GM06990 (cell line): ENCODE data around the gene FBH1.

Experiments
- DNase-seq: peaks from one replicate; pipeline ENCODE4 v3.0.0-alpha.2; 2011; ENCODE audit not compliant: insufficient read length; ENCODE audit errors: extremely low read depth
- H3K27me3 ChIP-seq: replicated peaks from 2 replicates; pipeline ENCODE4 v1.6.0; 2011; ENCODE audit warnings: low read length; ENCODE audit not compliant: control insufficient read depth, insufficient read depth
- H3K36me3 ChIP-seq: 2 replicates; pipeline ENCODE4 v1.5.1; 2011; ENCODE audit warnings: low read length; ENCODE audit not compliant: control insufficient read depth, insufficient read depth
- H3K4me3 ChIP-seq: replicated peaks from 2 replicates; pipeline ENCODE4 v1.5.1; 2011; ENCODE audit warnings: low read depth, mild to moderate bottlenecking, control low read depth, low read length
- TF ChIP-seq, protein P1 (sequence below): IDR thresholded peaks from 2 replicates; pipeline ENCODE4 v1.5.1; 2011; ENCODE audit warnings: low read length, control low read depth, mild to moderate bottlenecking, inconsistent platforms; ENCODE audit not compliant: insufficient read depth, poor library complexity, severe bottlenecking

The FBH1 gene

DNA sequence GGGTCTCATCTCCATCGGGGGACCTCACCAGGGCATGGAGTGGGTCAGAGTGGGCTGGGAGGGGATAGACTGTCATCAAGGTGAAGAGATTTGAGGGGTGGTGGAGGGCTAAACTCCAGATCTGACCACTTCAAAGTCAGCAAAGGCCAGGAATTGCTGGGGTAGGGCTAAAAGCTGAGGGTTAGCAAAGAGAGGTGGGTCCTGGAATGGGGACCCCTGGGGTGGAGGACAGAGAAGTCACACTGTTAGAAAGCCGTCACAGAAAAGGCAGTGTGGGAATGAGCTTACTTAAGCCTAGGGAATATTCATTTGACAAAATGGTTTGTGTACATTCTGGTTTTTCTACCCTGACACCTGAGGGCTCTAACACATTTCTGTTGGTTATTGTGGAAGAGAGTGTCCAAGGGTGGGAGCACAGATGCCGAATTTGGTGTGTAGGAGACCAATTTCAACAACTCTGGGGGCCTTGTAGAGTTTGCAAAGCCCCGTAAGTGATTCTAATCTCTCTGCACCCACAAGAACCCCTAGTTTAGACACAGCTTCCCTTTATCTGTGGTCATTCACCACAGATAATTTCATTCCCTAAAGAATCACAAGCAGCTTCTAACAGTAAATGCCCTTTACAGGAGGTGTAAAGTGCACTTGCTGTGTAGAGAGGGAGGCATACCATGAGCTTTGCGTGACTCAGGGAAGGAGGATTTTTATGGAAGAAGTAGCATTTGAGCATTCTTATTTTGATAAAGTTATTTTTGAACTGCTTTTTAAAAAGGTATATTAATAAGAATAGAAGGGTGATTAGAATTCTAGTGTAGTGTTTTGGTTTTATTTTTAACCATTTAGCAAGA lies 6.4 kb downstream of the FBH1 start:
- Histone ChIP-seq H3K4me3 (no peak overlapping the region; the same call in 1 of the 2 replicates), H3K36me3 (peaks cover 5% of the 10 kb centered on the region)

DNA sequence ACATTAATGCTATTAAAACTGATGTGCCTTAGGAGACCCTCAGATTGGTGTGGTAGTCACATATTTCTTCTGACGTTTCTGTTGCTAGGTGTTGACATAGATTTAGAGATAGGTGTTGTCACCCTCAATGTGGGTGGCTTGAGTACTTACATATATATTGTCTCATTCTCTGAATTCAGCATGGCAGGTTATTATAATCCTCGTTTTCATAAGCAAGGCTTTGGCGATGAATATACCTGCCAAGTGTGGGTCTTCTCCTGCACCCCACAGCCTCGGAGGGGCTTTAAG lies 7.0 kb downstream of the FBH1 start:
- Histone ChIP-seq H3K4me3 (no peak overlapping the region), H3K27me3 (no peaks in the 10 kb centered on the region), H3K36me3 (peaks cover 5% of the 10 kb centered on the region)
- TF ChIP-seq, protein P1, sequence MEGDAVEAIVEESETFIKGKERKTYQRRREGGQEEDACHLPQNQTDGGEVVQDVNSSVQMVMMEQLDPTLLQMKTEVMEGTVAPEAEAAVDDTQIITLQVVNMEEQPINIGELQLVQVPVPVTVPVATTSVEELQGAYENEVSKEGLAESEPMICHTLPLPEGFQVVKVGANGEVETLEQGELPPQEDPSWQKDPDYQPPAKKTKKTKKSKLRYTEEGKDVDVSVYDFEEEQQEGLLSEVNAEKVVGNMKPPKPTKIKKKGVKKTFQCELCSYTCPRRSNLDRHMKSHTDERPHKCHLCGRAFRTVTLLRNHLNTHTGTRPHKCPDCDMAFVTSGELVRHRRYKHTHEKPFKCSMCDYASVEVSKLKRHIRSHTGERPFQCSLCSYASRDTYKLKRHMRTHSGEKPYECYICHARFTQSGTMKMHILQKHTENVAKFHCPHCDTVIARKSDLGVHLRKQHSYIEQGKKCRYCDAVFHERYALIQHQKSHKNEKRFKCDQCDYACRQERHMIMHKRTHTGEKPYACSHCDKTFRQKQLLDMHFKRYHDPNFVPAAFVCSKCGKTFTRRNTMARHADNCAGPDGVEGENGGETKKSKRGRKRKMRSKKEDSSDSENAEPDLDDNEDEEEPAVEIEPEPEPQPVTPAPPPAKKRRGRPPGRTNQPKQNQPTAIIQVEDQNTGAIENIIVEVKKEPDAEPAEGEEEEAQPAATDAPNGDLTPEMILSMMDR, result no peak
- DNase-seq, result no peak

More for the DNA sequence above, 6.4 kb downstream of the FBH1 start:
- TF ChIP-seq, protein P1, result no peak
- no peaks in the 10 kb centered on the region for H3K27me3 ChIP-seq
- no peak for DNase-seq

DNA sequence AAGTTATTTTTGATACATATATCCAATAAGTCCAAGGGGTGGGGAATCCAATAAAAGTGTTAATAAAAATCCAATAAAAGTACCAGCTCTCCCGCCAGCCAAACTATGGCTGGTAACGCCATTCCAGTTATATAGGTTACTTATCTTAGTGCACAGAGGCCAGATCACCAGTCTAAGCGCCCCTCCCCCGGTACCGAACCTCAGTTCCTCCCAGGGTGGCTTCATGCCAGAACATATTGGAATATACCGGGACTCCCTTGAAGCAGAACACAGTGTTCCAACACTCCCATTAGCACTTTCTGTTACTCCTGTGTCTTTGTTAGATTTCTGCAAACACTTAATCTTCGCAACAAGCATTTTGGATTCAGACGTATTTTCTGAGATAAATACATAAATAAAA lies 7.5 kb downstream of the FBH1 start:
- TF ChIP-seq, protein P1, result no peak
- H3K36me3 ChIP-seq, result peaks cover 5% of the 10 kb centered on the region

DNA sequence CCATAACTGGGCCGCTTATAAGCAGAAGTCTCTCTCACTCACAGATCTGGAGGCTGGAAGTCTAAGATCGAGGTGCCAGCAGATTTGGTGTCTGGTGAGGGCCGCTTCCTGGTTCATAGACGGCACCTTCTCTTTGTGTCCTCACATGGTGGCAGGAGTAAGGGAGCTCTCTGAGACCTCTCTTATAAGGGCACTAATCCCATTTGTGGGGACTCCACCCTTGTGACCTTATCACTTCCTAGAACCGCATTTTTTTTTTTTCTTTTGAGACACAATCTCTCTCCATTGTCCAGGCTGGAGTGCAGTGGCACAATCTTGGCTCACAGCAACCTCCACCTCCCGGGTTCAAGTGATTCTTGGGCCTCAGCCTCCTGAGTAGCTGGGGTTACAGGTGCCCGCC lies 8.1 kb downstream of the FBH1 start:
- DNase-seq, result no peak
- TF ChIP-seq, protein P1, result no peak
- Histone ChIP-seq H3K4me3 (no peak overlapping the region), H3K36me3 (peaks cover 5% of the 10 kb centered on the region), H3K27me3 (no peaks in the 10 kb centered on the region)

More for the DNA sequence above, 7.5 kb downstream of the FBH1 start:
- DNase-seq, result no peak
- H3K4me3 ChIP-seq, result no peak overlapping the region
- no peaks in the 10 kb centered on the region for H3K27me3 ChIP-seq

DNA sequence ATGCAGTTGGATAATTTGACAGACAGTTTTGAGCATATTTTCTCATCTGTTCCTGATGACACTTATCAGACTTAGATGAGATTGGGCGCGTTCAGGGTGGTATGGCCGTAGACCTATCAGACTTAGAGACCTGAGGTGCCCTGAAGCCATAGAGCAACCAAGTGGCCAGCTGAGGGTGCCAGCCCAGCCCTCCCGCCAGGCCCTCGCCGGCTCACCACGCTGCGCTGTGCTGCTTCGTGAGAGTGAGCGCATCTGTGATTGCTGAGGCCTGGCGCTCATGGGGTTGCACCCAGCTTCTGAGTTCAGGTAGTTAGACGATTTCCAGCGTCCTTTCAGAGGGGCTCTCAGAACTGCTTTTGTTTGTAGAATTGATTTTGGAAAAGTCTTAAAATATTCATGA lies 10.2 kb downstream of the FBH1 start:
- H3K27me3 ChIP-seq, result no peaks in the 10 kb centered on the region
- no peaks in the 10 kb centered on the region for H3K36me3 ChIP-seq
- no peak overlapping the region for H3K4me3 ChIP-seq
- TF ChIP-seq, protein P1, result no peak
- no peak for DNase-seq
